ENCODE results near the gene TBKBP1. TPM values are rescaled to one million over a fixed set of nuclear protein-coding genes. Genes with fewer than 3 reads are reported as not detected.

The TBKBP1 gene
- total and polyA plus RNA-seq, 4 donors: 0.25 to 2.0 (median 1.5) TPM

DNA sequence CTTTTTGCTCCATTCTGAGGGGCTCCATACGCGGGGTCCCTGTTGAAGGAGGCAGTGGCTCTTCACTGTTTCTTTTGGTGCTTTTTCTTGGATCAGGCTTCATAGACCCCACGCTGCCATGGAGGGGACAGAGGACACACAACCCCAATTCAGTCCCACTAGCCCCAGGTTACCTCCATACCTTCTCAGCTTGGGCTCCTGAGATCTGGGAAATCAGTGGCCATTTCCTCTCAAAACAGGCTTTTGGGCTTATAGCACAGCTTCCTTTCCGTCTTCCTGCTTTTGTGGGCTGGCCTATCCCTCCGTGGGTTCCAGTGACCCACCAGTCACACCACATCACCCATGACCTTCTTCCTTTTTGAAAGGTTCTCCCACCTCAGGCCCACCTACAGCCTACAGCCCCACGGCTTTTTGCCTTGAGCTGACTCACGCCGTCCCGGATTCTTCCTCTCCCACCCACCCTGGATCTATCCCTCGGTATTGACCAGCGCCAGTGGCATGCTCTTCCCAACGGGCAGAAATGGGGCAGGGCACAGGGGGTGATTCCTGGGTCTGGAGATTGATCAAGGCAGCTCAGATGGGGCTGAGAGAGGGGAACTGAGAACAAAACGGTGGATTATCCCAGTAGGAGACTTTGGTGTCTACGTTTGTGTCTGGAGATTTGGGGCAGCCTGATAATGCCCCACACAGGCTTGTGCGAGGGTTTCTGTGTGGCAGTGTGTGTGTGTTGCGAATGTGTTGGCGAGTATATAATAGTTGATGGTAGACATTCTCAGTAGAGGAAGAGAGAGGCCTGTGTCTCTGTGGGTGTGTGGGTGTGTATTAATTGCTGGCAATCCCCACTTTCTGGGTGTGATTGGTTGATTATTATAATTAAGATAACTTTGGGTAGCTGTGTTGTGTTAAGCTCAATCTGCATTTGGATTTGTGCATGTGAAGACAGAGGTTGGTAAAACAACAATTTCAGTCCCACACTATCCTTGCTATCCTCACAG lies 42.8 kb downstream of the TBKBP1 start:
- Histone ChIP-seq H3K9me3 (ENCODE audit: control insufficient read depth in 4 of 4, low read length in 3 of 4) (no peaks in the 10 kb centered on the region), H3K4me1 (ENCODE audit: control insufficient read depth in 4 of 4, insufficient read depth in 4 of 4, low read length in 3 of 4) (peaks cover 3 to 11% (median 4%) of the 10 kb centered on the region in 4 donors), H3K27me3 (ENCODE audit: control insufficient read depth in 4 of 4, insufficient read depth in 4 of 4, low read length in 3 of 4) (peaks cover 0 to 6% (median 5%) of the 10 kb centered on the region in 4 donors), H3K9ac (ENCODE audit: low read depth in 1 of 2, low read length in 2 of 2) (no peak overlapping the region), H3K4me3 (ENCODE audit: low read depth in 1 of 3, low read length in 3 of 3) (no peak overlapping the region), H3K36me3 (ENCODE audit: control insufficient read depth in 4 of 4, insufficient read depth in 3 of 4, low read depth in 1 of 4, low read length in 3 of 4) (no peaks in the 10 kb centered on the region), H3K27ac (ENCODE audit: low read depth in 1 of 2, low read length in 2 of 2) (no peak overlapping the region)
- TF ChIP-seq NR2F2 (IDR thresholded peaks at IDR 0.05) (no peak), ATF3 (IDR thresholded peaks at IDR 0.05) (no peak), HNF4G (IDR thresholded peaks at IDR 0.05) (no peak), FOXA1 (IDR thresholded peaks at IDR 0.05) (no peak), HNF4A (conservative IDR thresholded peaks at IDR 0.05) (no peak), ZBTB33 (IDR thresholded peaks at IDR 0.05) (no peak), YY1 (IDR thresholded peaks at IDR 0.05) (no peak), RAD21 (IDR thresholded peaks at IDR 0.05) (no peak), RXRA (IDR thresholded peaks at IDR 0.05) (no peak), SP1 (IDR thresholded peaks at IDR 0.05) (no peak), REST (IDR thresholded peaks at IDR 0.05) (no peak), EGR1 (IDR thresholded peaks at IDR 0.05; ENCODE audit: low read depth in 2 of 2) (no peak), FOXA2 (IDR thresholded peaks at IDR 0.05) (no peak), JUND (IDR thresholded peaks at IDR 0.05) (no peak), MAX (IDR thresholded peaks at IDR 0.05) (no peak), GABPA (IDR thresholded peaks at IDR 0.05 in 1 of 2, conservative IDR thresholded peaks at IDR 0.05 in 1 of 2) (no peak)
- TF ChIP-seq, protein P1, sequence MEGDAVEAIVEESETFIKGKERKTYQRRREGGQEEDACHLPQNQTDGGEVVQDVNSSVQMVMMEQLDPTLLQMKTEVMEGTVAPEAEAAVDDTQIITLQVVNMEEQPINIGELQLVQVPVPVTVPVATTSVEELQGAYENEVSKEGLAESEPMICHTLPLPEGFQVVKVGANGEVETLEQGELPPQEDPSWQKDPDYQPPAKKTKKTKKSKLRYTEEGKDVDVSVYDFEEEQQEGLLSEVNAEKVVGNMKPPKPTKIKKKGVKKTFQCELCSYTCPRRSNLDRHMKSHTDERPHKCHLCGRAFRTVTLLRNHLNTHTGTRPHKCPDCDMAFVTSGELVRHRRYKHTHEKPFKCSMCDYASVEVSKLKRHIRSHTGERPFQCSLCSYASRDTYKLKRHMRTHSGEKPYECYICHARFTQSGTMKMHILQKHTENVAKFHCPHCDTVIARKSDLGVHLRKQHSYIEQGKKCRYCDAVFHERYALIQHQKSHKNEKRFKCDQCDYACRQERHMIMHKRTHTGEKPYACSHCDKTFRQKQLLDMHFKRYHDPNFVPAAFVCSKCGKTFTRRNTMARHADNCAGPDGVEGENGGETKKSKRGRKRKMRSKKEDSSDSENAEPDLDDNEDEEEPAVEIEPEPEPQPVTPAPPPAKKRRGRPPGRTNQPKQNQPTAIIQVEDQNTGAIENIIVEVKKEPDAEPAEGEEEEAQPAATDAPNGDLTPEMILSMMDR (IDR thresholded peaks at IDR 0.05; ENCODE audit: low read depth, low read length, missing input control): no peak
- WGBS: 72% methylated on average over 17 of the region's 17 CpGs
- no peak for DNase-seq (ENCODE audit: low spot score)
